ENCODE results near the gene GSE1.

DNA sequence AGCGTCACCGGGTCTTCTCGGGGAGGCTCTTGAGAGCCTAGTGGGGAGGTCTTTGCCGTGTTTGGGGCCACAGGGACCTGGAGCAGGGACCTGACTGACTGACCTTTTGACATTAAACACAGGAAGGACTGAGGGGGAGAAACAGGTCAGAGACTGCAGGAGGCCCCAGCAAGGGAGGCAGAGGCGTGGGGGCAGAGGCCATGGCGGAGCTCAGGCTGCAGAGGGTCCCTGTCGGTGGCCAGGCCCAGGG, 41.6 kb upstream of the GSE1 start:
- no peak for TF ChIP-seq POLR2A (IDR thresholded peaks at IDR 0.05)
- TF ChIP-seq, protein P1, sequence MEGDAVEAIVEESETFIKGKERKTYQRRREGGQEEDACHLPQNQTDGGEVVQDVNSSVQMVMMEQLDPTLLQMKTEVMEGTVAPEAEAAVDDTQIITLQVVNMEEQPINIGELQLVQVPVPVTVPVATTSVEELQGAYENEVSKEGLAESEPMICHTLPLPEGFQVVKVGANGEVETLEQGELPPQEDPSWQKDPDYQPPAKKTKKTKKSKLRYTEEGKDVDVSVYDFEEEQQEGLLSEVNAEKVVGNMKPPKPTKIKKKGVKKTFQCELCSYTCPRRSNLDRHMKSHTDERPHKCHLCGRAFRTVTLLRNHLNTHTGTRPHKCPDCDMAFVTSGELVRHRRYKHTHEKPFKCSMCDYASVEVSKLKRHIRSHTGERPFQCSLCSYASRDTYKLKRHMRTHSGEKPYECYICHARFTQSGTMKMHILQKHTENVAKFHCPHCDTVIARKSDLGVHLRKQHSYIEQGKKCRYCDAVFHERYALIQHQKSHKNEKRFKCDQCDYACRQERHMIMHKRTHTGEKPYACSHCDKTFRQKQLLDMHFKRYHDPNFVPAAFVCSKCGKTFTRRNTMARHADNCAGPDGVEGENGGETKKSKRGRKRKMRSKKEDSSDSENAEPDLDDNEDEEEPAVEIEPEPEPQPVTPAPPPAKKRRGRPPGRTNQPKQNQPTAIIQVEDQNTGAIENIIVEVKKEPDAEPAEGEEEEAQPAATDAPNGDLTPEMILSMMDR (IDR thresholded peaks at IDR 0.05), result no peak
